GM18868 (cell line): ENCODE measurements around the gene PCAT7.
"Not testable (repeated sequence)": the region's sequence is repeated elsewhere in the genome, so short reads cannot be mapped to it uniquely, and the experiment has no call there.

Experiments used
- ATAC-seq: cut with Tn5 transposase; IDR thresholded peaks from one replicate; pipeline ENCODE4 v1.9.1; 2021; ENCODE audit warnings: mild to moderate bottlenecking, moderate library complexity; ENCODE audit not compliant: unreplicated experiment

The PCAT7 gene

GRCh38 chr9:94560237-94560636, 5.4 kb downstream of the PCAT7 start:
- no peak for ATAC-seq

- ATAC-seq, result no peak
Measured at GRCh38 chr9:94563548-94563947, 8.7 kb downstream of the PCAT7 start.

DNA sequence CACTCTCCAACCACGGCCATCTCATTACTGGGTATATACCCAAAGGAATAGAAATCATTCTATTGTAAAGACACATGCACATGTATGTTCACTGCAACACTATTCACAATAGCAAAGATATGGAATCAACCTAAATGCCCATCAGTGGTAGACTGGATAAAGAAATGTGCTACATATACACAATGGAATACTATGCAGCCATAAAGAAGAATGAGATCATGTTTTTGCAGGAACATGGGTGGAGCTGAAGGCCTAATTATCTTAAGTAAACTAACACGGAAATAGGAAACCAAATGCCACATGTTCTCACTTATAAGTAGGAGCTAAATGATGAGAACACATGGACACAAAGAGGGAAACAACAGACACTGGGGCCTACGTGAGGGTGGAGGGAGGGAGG, 9.4 kb downstream of the PCAT7 start:
- ATAC-seq, result not testable (repeated sequence)

- ATAC-seq, result no peak
Measured at GRCh38 chr9:94566550-94566949, 11.7 kb downstream of the PCAT7 start.

- ATAC-seq, result no peak
Measured at GRCh38 chr9:94567271-94567670, 12.4 kb downstream of the PCAT7 start.

- no peak for ATAC-seq
Measured at GRCh38 chr9:94568250-94568889, 13.5 kb downstream of the PCAT7 start.

- ATAC-seq, result no peak
Measured at GRCh38 chr9:94568972-94569712, 14.3 kb downstream of the PCAT7 start.

- ATAC-seq, result no peak
Measured at GRCh38 chr9:94576131-94576530, 21.2 kb downstream of the PCAT7 start.

DNA sequence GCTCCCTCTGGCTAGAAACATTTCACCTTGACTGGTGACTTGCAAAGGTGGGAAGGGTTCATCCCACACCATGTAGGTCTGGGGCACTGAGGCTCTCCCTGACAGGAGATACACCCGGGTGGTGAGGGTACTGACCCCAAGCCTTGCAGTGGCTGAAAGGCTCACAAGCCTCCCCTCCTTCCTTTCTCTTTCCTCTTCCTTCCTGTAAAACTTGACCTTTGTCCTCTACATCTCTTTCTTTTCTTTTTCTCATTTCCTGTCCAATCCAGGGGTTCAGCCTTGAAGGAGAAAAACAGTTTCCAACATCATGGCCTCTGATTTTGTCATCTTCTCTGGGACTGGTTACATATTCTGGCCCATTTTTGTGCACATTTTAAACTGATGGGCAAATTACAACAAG, 22.2 kb downstream of the PCAT7 start:
- no peak for ATAC-seq

DNA sequence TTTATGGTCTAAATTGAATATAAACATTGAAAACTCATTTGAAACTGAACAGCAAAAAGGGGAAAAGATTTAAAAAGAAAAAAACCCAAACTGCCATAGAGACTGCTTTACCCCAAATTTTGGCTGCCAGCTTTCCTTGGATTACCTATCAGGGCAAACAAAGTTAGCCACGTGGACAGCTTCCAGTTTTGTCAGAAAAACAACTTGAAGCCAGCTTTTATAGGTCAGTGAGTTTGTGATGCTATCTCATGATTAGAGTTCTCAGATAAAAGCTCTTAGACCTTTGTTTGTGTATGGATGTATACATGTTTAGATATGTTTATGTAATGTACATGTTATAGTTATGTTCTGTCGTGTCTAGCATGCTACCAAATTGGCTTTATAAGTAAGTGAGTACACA, 22.7 kb downstream of the PCAT7 start:
- no peak for ATAC-seq

DNA sequence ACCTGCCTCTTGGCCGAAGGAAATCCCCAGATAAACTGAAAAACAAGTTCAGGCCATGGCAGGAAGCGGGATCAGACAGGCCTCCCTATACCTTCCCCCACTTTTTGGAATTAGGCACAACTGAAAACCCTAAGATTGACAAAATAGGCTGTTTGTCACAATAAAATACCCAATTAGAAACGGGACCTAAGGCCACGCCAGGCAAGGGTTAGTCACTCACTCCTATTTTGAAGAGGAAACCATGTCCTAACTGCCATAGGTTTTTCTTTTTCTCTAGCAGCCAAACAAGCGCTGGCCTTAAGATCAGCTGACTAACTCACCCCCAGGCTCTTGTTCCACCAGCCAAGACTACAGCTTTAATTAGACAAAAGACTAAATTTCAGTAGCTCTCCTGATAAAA, 26.8 kb downstream of the PCAT7 start:
- ATAC-seq, result no peak

DNA sequence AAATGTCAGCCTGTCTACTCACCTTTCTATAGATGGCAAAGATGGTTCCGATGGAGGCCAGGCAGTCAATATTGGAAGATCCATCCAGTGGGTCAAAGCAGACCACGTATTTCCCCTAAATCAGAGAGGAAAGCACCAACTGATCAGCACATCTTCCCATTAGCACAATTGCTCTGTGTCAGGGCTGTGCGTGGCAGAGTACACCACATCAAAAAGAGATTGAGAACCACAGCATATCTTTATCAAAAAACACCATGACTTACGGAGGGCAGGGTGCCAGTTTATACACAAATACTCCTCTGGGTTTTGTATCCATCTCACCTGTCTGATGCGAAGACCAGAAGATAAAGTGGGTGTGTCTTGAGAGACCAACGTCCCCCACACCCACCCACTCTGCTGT, 29.7 kb downstream of the PCAT7 start:
- ATAC-seq, result no peak

DNA sequence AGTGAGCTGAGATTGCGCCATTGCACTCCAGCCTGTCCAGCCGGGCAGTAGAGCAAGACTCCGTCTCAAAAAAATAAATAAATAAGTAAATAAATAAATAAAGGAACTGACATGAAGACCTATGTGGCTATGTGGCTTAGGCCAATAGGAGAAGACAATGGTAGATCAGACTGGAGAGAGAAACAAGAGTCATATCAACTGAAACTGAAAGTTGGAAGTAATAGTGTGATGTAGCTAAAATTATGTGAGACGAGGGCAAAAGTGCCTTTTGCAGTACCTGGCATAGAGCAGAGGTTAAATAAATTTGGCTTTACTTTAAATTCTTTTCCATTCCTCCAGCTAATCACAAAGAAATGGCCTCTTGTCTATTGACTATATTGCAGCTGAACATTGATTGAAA, 31.4 kb downstream of the PCAT7 start:
- no peak for ATAC-seq

- no peak for ATAC-seq
Measured at GRCh38 chr9:94586814-94587213, 31.9 kb downstream of the PCAT7 start.

GRCh38 chr9:94588681-94589080, 33.8 kb downstream of the PCAT7 start:
- ATAC-seq, result no peak

DNA sequence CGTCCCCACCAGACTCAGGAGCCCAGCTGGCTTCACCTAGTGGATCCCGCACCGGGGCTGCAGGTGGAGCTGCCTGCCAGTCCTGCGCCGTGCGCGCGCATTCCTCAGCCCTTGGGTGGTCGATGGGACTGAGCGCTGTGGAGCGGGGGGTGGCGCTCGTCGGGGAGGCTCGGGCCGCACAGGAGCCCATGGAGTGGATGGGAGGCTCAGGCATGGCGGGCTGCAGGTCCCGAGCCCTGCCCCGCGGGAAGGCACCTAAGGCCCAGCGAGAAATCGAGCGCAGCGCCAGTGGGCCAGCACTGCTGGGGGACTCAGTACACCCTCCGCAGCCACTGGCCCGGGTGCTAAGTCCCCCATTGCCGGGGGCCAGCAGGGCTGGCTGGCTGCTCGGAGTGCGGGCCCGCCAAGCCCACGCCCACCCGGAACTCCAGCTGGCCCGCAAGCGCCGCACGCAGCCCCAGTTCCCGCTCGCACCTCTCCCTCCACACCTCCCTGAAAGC, 36.2 kb downstream of the PCAT7 start:
- not testable (repeated sequence) for ATAC-seq

DNA sequence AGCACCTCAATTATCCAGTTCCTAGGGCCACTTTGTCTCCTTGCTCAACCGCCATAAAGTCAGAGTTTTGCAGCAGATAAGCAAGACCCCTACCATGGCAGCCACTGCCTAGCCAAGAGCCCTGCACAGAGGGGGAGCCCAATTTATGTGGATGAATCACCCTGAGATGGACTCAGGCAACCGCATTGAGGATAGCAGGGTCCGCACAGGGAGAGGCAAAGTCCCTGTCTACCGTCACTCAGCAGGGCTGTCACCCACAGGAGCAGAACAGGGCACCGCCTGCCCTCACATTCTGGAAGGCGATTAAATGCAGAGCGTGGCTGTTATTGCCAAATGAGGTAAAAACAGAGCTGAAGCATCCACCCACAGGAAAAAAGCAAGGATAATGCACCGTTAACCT, 37.0 kb downstream of the PCAT7 start:
- no peak for ATAC-seq

DNA sequence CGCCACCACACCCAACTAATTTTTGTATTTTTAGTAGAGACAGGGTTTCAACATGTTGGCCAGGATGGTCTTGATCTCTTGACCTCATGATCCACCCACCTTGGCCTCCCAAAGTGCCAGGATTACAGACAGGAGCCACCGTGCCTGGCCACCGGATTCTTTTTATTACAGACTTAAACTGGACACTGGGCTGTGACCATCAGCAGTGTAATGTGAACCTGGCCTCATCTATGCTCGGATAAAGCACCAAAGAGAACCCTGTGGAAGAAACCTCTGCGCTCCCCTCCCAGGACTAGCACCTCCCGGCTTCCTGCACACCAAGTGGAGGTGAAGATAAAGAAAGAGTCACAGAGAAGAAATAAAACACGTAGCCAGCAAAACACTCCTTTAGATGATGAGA, 37.8 kb downstream of the PCAT7 start:
- ATAC-seq, result not testable (repeated sequence)

GRCh38 chr9:94593459-94594345, 38.8 kb downstream of the PCAT7 start, which contains the start of gene FBP2:
FBP2 (minus strand) TSS chr9:94593824; CDS start chr9:94593726, 98 bp downstream.
- ATAC-seq, result no peak

DNA sequence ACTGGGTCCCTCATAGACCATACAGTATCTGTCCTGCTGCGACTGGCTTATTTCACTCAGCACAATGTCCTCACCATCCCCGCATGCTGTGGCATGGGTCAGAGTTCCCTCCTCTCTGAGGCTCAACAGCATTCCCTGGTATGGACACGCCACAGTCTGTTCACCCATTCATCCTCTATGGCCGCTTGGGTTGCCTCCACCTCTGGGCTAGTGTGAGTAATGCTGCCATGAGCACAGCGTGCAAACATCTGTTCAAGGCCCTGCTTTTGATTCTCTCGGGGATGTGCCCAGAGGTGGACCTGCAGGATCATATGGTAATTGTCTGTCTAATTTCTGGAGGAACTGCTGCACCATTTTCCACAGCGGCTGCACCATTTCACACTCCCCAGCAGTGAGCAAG, 44.2 kb downstream of the PCAT7 start:
- ATAC-seq, result no peak

DNA sequence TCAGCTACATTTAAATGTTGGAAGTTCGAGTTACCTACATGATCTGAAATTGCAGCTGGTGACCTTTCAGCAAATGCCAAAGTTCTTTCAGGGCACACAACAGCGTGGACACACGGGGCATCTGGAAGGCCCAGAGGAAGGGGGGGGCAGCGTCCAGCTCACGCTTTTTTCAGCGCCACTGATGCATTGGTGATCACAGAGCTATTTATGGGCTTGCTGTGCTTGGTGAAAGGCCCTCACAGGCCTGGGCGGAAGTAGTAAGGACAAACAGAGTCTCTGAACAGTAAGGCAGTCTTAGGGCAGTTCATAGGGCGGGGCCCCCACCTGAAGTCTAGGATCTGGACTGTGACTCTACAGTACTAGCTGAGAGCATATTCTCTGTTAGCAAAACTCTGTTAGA, 45.4 kb downstream of the PCAT7 start:
- no peak for ATAC-seq
